H9 (cell line): ENCODE results near the gene AXIN1. TPM values are rescaled to one million over a fixed set of nuclear protein-coding genes. Genes with fewer than 3 reads are reported as not detected.

ENCODE experiments used
- DNase-seq: peaks from one replicate; pipeline ENCODE4 v3.0.0-alpha.2; 2017
- H2AFZ ChIP-seq: one replicate; pipeline ENCODE4 v1.6.1; 2013; ENCODE audit warnings: mild to moderate bottlenecking, low read length, control low read depth, moderate library complexity
- H2AK5ac ChIP-seq: 2 replicates; pipeline ENCODE4 v1.6.1; 2013; ENCODE audit warnings: low read length, control low read depth, mixed read lengths; ENCODE audit not compliant: insufficient read length
- H2BK120ac ChIP-seq: one replicate; pipeline ENCODE4 v1.6.1; 2013; ENCODE audit warnings: low read depth, mild to moderate bottlenecking, low read length, control low read depth, inconsistent platforms; ENCODE audit not compliant: poor library complexity, severe bottlenecking
- H2BK12ac ChIP-seq: 2 replicates; pipeline ENCODE4 v1.6.1; 2013; ENCODE audit warnings: low read length, control low read depth, mixed read lengths, low read depth; ENCODE audit not compliant: insufficient read length
- H2BK15ac ChIP-seq: 2 replicates; pipeline ENCODE4 v1.6.1; 2013; ENCODE audit warnings: low read depth, low read length, control low read depth
- H2BK20ac ChIP-seq: one replicate; pipeline ENCODE4 v1.6.1; 2013; ENCODE audit warnings: low read depth, mild to moderate bottlenecking, low read length, control low read depth, inconsistent platforms; ENCODE audit not compliant: poor library complexity, severe bottlenecking
- H2BK5ac ChIP-seq: 2 replicates; pipeline ENCODE4 v1.6.1; 2013; ENCODE audit warnings: low read length, control low read depth, mixed read lengths; ENCODE audit not compliant: insufficient read length
- H3K14ac ChIP-seq: 2 replicates; pipeline ENCODE4 v1.6.1; 2013; ENCODE audit warnings: low read length, control low read depth; ENCODE audit not compliant: insufficient read depth
- H3K18ac ChIP-seq: 2 replicates; pipeline ENCODE4 v1.6.1; 2013; ENCODE audit warnings: low read depth, mild to moderate bottlenecking, mixed read lengths, low read length, control low read depth; ENCODE audit not compliant: insufficient read length
- H3K23ac ChIP-seq: 2 replicates; pipeline ENCODE4 v1.6.1; 2013; ENCODE audit warnings: low read length, control low read depth, mixed read lengths, low read depth; ENCODE audit not compliant: insufficient read length
- H3K23me2 ChIP-seq: 2 replicates; pipeline ENCODE4 v1.6.1; 2013; ENCODE audit warnings: low read depth, mild to moderate bottlenecking, mixed read lengths, low read length, control low read depth; ENCODE audit not compliant: insufficient read length, poor library complexity, severe bottlenecking
- H3K27ac ChIP-seq: 2 replicates; pipeline ENCODE4 v1.5.1; 2013; ENCODE audit warnings: low read length, control low read depth, mixed read lengths, low read depth; ENCODE audit not compliant: insufficient read length
- H3K27me3 ChIP-seq: 2 replicates; pipeline ENCODE4 v1.6.1; 2013; ENCODE audit warnings: low read length, control low read depth, inconsistent platforms; ENCODE audit not compliant: insufficient read depth
- H3K4ac ChIP-seq: 2 replicates; pipeline ENCODE4 v1.6.1; 2013; ENCODE audit warnings: low read depth, mild to moderate bottlenecking, control low read depth, inconsistent platforms, low read length, moderate library complexity
- H3K4me1 ChIP-seq: 2 replicates; pipeline ENCODE4 v1.6.1; 2013; ENCODE audit warnings: low read length, control low read depth, inconsistent platforms; ENCODE audit not compliant: insufficient read depth
- H3K4me2 ChIP-seq: 2 replicates; pipeline ENCODE4 v1.6.1; 2013; ENCODE audit warnings: low read length, control low read depth, mixed read lengths; ENCODE audit not compliant: insufficient read length, insufficient read depth
- H3K56ac ChIP-seq: 2 replicates; pipeline ENCODE4 v1.6.1; 2013; ENCODE audit warnings: low read depth, mild to moderate bottlenecking, mixed read lengths, low read length, control low read depth; ENCODE audit not compliant: insufficient read length
- H3K79me1 ChIP-seq: 2 replicates; pipeline ENCODE4 v1.6.1; 2013; ENCODE audit warnings: low read depth, mild to moderate bottlenecking, moderate library complexity, low read length, control low read depth, inconsistent platforms; ENCODE audit not compliant: insufficient read depth, poor library complexity, severe bottlenecking
- H3K79me2 ChIP-seq: 2 replicates; pipeline ENCODE4 v1.6.1; 2013; ENCODE audit warnings: low read length, control low read depth, inconsistent platforms; ENCODE audit not compliant: insufficient read depth
- H3K9ac ChIP-seq: 2 replicates; pipeline ENCODE4 v1.6.1; 2013; ENCODE audit warnings: low read length, control low read depth, mixed read lengths; ENCODE audit not compliant: insufficient read length; ENCODE audit errors: extremely low read depth
- H3K9me3 ChIP-seq: one replicate; pipeline ENCODE4 v1.6.1; 2013; ENCODE audit warnings: low read depth, low read length, inconsistent platforms; ENCODE audit not compliant: control insufficient read depth
- H3T11ph ChIP-seq: one replicate; pipeline ENCODE4 v1.6.1; 2013; ENCODE audit warnings: mild to moderate bottlenecking, low read length, control low read depth, inconsistent platforms
- H4K20me1 ChIP-seq: one replicate; pipeline ENCODE4 v1.6.1; 2013; ENCODE audit not compliant: control insufficient read depth, insufficient read length, insufficient read depth
- H4K5ac ChIP-seq: 2 replicates; pipeline ENCODE4 v1.6.1; 2013; ENCODE audit warnings: low read depth, mild to moderate bottlenecking, mixed read lengths, low read length, control low read depth; ENCODE audit not compliant: insufficient read length
- H4K8ac ChIP-seq: replicated peaks from 2 replicates; pipeline ENCODE4 v1.6.1; 2013; ENCODE audit warnings: low read length, control low read depth, mixed read lengths, low read depth; ENCODE audit not compliant: insufficient read length
- H4K91ac ChIP-seq: 2 replicates; pipeline ENCODE4 v1.6.1; 2013; ENCODE audit warnings: low read depth, mild to moderate bottlenecking, moderate library complexity, mixed read lengths, low read length, control low read depth; ENCODE audit not compliant: insufficient read length
- H3K27ac Mint-ChIP-seq, 3 experiments: 2 replicates in 2 of 3; 3 replicates in 1 of 3; pipeline ENCODE4 v1.8.0; 2020 to 2021; ENCODE audit warnings: mixed read lengths in 3 of 3, mild to moderate bottlenecking in 1 of 3, moderate library complexity in 1 of 3
- H3K27me3 Mint-ChIP-seq: 2 replicates; pipeline ENCODE4 v1.8.0; 2021; ENCODE audit warnings: low read depth, mild to moderate bottlenecking, moderate library complexity, mixed read lengths
- H3K36me3 Mint-ChIP-seq, 3 experiments: 2 replicates in 2 of 3; 3 replicates in 1 of 3; pipeline ENCODE4 v1.8.0; 2020 to 2021; ENCODE audit warnings: low read depth in 3 of 3, mixed read lengths in 3 of 3; ENCODE audit not compliant: insufficient read depth in 1 of 3
- H3K4me1 Mint-ChIP-seq, 2 experiments: 2 replicates each; pipeline ENCODE4 v1.8.0; 2020; ENCODE audit warnings: mixed read lengths in 2 of 2
- H3K4me3 Mint-ChIP-seq, 2 experiments: 2 replicates in 1 of 2; 3 replicates in 1 of 2; pipeline ENCODE4 v1.8.0; 2020 to 2021; ENCODE audit warnings: mild to moderate bottlenecking in 2 of 2, mixed read lengths in 2 of 2, moderate library complexity in 1 of 2
- H3K9me3 Mint-ChIP-seq, 2 experiments: 2 replicates in 1 of 2; 3 replicates in 1 of 2; pipeline ENCODE4 v1.8.0; 2020; ENCODE audit warnings: mild to moderate bottlenecking in 2 of 2, mixed read lengths in 2 of 2, moderate library complexity in 1 of 2
- CTCF ChIP-seq: fragments of 200-600 bp; sonication (generic); conservative IDR thresholded peaks from 3 replicates; pipeline ENCODE4 v1.8.0; 2021; ENCODE audit warnings: antibody characterized with exemption, mild to moderate bottlenecking
- WGBS: extraction: QIAGEN DNeasy Blood & Tissue Kit; methylation state at CpG from one replicate; pipeline ENCODE4 v1.1.7; 2013; ENCODE audit warnings: missing lambda C conversion rate, low lambda C conversion rate, mixed read lengths; ENCODE audit not compliant: insufficient read length; ENCODE audit errors: extremely low coverage; 5-methylcytosine and 5-hydroxymethylcytosine counted together
- total RNA-seq: library from RNA; stranded (reverse); gene quantifications from 2 replicates; pipeline ENCODE4 v1.2.1, GENCODE V29; 2021

Gene AXIN1
- total RNA-seq, 1 experiment from 2014 or later, result 50.9 TPM

DNA sequence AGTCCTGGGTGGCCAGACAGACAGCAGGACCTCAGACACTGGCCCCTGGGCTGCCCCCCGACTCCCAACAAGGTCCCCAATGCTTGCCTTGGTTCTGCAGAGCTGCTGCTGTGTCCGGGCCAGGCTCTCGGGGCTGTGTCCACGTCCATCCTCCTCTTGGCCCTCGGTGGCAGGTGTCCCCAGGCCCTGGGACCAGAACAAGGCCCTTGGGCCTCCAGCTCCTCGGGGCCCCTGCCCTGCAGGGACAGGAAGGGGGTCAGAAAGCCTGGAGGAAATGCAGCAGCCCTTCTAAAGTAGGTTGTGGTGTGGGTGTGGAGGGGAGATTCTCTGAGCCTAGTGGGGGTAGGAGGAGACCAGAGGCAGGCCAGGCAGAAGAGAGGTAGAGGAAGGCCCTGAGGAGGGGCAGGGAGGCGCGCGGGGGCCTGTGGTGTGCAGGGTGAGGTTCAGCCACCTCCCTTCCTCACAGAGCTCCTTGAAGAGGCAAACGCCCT lies 2.5 kb upstream of the AXIN1 start:
- Histone ChIP-seq H2AFZ (no peak overlapping the region), H2BK12ac (no peak overlapping the region), H3K9ac (no peak overlapping the region), H3T11ph (no peak overlapping the region), H2BK5ac (no peak overlapping the region), H3K27me3 (no peaks in the 10 kb centered on the region), H3K56ac (no peak overlapping the region), H3K27ac (no peak overlapping the region), H3K9me3 (no peaks in the 10 kb centered on the region), H4K91ac (no peak overlapping the region), H2BK20ac (no peak overlapping the region), H3K79me1 (no peaks in the 10 kb centered on the region), H2AK5ac (no peak overlapping the region), H3K4me2 (no peak overlapping the region), H2BK15ac (no peak overlapping the region), H3K18ac (no peak overlapping the region), H4K8ac (no peak overlapping the region), H3K23me2 (peaks cover 4% of the 10 kb centered on the region), H4K20me1 (no peaks in the 10 kb centered on the region), H3K23ac (no peak overlapping the region), H3K4ac (no peak overlapping the region), H3K4me1 (no peaks in the 10 kb centered on the region), H2BK120ac (no peak overlapping the region), H4K5ac (no peak overlapping the region), H3K79me2 (peaks cover 4% of the 10 kb centered on the region; the same call in 1 of the 2 replicates), H3K14ac (no peak overlapping the region)
- peaks cover 0 to 11% (median 7%) of the 10 kb centered on the region in 3 experiments; a peak in 4 of 7 replicates for H3K36me3 Mint-ChIP-seq
- H3K4me1 Mint-ChIP-seq, result peaks cover 0 to 6% of the 10 kb centered on the region in 2 experiments; a peak in 2 of 4 replicates
- DNase-seq, result no peak
- no peaks in the 10 kb centered on the region for H3K9me3 Mint-ChIP-seq
- TF ChIP-seq CTCF, result no peak
- no peaks in the 10 kb centered on the region for H3K27me3 Mint-ChIP-seq
- WGBS, result no CpG with 5 or more reads among the region's 10 CpGs
- H3K27ac Mint-ChIP-seq, result no peak overlapping the region
- no peak overlapping the region for H3K4me3 Mint-ChIP-seq
